CD4-positive, alpha-beta T cell (primary cell): ENCODE measurements around the gene UNC79. TPM values are rescaled to one million over a fixed set of nuclear protein-coding genes. Genes with fewer than 3 reads are reported as not detected.
"Not testable (repeated sequence)": the region's sequence is repeated elsewhere in the genome, so short reads cannot be mapped to it uniquely, and the experiment has no call there.

ENCODE experiments used
- ATAC-seq: fragments of 200-7000 bp; cut with Tn5 transposase; one replicate; pipeline ENCODE4 v1.10.0; 2022; ENCODE audit warnings: mild to moderate bottlenecking; ENCODE audit not compliant: poor library complexity
- CTCF ChIA-PET: fragments of 350-600 bp; sonication (Branson Sonifier 250); formaldehyde crosslinking; loops from one replicate; lab custom pipeline; 2021; ENCODE audit warnings: antibody characterized with exemption, inconsistent platforms; lab: Charles Lee
- POLR2A ChIA-PET: fragments of 350-600 bp; sonication (Branson Sonifier 250); formaldehyde crosslinking; loops from one replicate; lab custom pipeline; 2021; ENCODE audit warnings: antibody characterized with exemption, inconsistent platforms; lab: Charles Lee
- DNase-seq, 14 experiments: peaks; one replicate each; pipeline ENCODE4 v3.0.0-alpha.2; 2013 to 2020; ENCODE audit warnings: mixed read lengths in 2 of 14
- H3K27ac ChIP-seq, 2 donors: one replicate each; pipeline versions ENCODE4 v1.5.1 to v1.7.0; 2013; ENCODE audit warnings: low read length in 2 of 2, low read depth in 1 of 2, mild to moderate bottlenecking in 1 of 2
- H3K27me3 ChIP-seq, 2 experiments: 1 replicate in 1 of 2; 2 replicates in 1 of 2; pipeline versions ENCODE4 v1.6.1 to v1.7.0; 2013; ENCODE audit warnings: low read length in 2 of 2, control low read depth in 1 of 2, mild to moderate bottlenecking in 1 of 2, moderate library complexity in 1 of 2; ENCODE audit not compliant: insufficient read depth in 2 of 2, control insufficient read depth in 1 of 2
- H3K36me3 ChIP-seq: one replicate; pipeline ENCODE4 v1.6.1; 2013; ENCODE audit warnings: low read length, control low read depth; ENCODE audit not compliant: insufficient read depth
- H3K4me1 ChIP-seq: one replicate; pipeline ENCODE4 v1.6.1; 2013; ENCODE audit warnings: low read length, control low read depth; ENCODE audit not compliant: insufficient read depth
- H3K4me3 ChIP-seq: one replicate; pipeline ENCODE4 v1.5.1; 2013; ENCODE audit warnings: mild to moderate bottlenecking, low read length, moderate library complexity
- H3K9me3 ChIP-seq, 2 experiments: 1 replicate in 1 of 2; 2 replicates in 1 of 2; pipeline versions ENCODE4 v1.6.1 to v1.7.0; 2013; ENCODE audit warnings: low read length in 2 of 2, mild to moderate bottlenecking in 2 of 2, control low read depth in 1 of 2, moderate library complexity in 1 of 2; ENCODE audit not compliant: control insufficient read depth in 1 of 2, insufficient read depth in 1 of 2
- H3K27ac Mint-ChIP-seq: one replicate; pipeline ENCODE4 v1.8.0; 2020; ENCODE audit warnings: mixed read lengths
- H3K27me3 Mint-ChIP-seq: one replicate; pipeline ENCODE4 v1.8.0; 2021; ENCODE audit warnings: mixed read lengths
- H3K36me3 Mint-ChIP-seq: one replicate; pipeline ENCODE4 v1.8.0; 2021; ENCODE audit warnings: low read depth, mixed read lengths
- H3K4me1 Mint-ChIP-seq: one replicate; pipeline ENCODE4 v1.8.0; 2021; ENCODE audit warnings: low read depth, mixed read lengths
- H3K4me3 Mint-ChIP-seq: one replicate; pipeline ENCODE4 v1.8.0; 2020; ENCODE audit warnings: mild to moderate bottlenecking, mixed read lengths
- H3K9me3 Mint-ChIP-seq: one replicate; pipeline ENCODE4 v1.8.0; 2020; ENCODE audit warnings: mixed read lengths
- intact Hi-C, 2 experiments: fragments of 100-400 bp; cut with DNase I in 1 of 2; cut with micrococcal nuclease in 1 of 2; formaldehyde crosslinking; loops; one replicate each; pipeline versions ENCODE4 v1.15.1 to v1.9.0; 2023 to 2025; cut with DNase I, micrococcal nuclease
- total RNA-seq, 174 experiments: library from RNA in 2 of 174; stranded (reverse) in 2 of 174; gene quantifications; one replicate each; pipeline ENCODE4 v1.2.3 and lab custom pipeline; 2021 to 2026
- TF ChIP-seq, protein P1 (sequence below): fragments of 200-600 bp; IDR thresholded peaks from one replicate; pipeline ENCODE4 v1.8.0; 2022; ENCODE audit warnings: antibody characterized with exemption, mild to moderate bottlenecking

Gene UNC79
- total RNA-seq, 2 experiments from 2014 or later, result not detected

DNA sequence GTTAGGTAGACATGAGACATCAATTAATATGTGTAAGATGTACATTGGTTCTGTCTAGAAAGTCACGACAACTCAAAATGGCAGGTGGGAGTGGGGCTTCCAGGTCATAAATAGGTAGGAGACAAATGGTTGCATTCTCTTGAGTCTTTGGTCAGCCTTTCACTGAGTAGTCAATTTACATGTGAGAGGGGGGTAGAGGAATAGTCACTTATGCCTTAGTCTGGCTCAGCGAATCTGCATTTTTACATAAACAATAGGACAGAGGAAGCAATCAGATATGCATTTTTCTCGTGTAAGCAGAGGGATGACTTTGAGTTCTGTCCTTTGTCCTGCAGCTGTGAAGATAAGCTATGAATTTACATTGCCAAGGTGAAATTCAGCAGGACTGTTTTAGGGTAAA lies 27.8 kb upstream of the UNC79 start:
- peaks cover 42% of the 10 kb centered on the region for H3K27me3 Mint-ChIP-seq
- no peak overlapping the region for H3K4me3 ChIP-seq
- H3K4me1 ChIP-seq, result no peaks in the 10 kb centered on the region
- no peaks in the 10 kb centered on the region for H3K4me1 Mint-ChIP-seq
- ChIA-PET POLR2A (no interaction called here), CTCF (no interaction called here)
- H3K36me3 Mint-ChIP-seq, result no peaks in the 10 kb centered on the region
- TF ChIP-seq, protein P1, sequence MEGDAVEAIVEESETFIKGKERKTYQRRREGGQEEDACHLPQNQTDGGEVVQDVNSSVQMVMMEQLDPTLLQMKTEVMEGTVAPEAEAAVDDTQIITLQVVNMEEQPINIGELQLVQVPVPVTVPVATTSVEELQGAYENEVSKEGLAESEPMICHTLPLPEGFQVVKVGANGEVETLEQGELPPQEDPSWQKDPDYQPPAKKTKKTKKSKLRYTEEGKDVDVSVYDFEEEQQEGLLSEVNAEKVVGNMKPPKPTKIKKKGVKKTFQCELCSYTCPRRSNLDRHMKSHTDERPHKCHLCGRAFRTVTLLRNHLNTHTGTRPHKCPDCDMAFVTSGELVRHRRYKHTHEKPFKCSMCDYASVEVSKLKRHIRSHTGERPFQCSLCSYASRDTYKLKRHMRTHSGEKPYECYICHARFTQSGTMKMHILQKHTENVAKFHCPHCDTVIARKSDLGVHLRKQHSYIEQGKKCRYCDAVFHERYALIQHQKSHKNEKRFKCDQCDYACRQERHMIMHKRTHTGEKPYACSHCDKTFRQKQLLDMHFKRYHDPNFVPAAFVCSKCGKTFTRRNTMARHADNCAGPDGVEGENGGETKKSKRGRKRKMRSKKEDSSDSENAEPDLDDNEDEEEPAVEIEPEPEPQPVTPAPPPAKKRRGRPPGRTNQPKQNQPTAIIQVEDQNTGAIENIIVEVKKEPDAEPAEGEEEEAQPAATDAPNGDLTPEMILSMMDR, result no peak
- intact Hi-C loops, result no loop called here
- no peak overlapping the region for H3K27ac Mint-ChIP-seq
- ATAC-seq, result no peak
- no peak overlapping the region for H3K4me3 Mint-ChIP-seq
- H3K9me3 ChIP-seq, result no peaks in the 10 kb centered on the region
- H3K27me3 ChIP-seq, result peaks cover 0 to 12% of the 10 kb centered on the region in 2 experiments
- no peaks in the 10 kb centered on the region for H3K36me3 ChIP-seq
- no peak overlapping the region for H3K27ac ChIP-seq
- no peaks in the 10 kb centered on the region for H3K9me3 Mint-ChIP-seq
- DNase-seq, result no peak

- Histone ChIP-seq H3K36me3 (no peaks in the 10 kb centered on the region), H3K9me3 (peaks cover 0 to 4% of the 10 kb centered on the region in 2 experiments), H3K4me3 (no peak overlapping the region), H3K27me3 (no peaks in the 10 kb centered on the region), H3K4me1 (no peaks in the 10 kb centered on the region), H3K27ac (no peak overlapping the region)
- Mint-ChIP-seq H3K27ac (no peak overlapping the region), H3K9me3 (peaks cover 12% of the 10 kb centered on the region), H3K4me3 (no peak overlapping the region), H3K27me3 (no peaks in the 10 kb centered on the region), H3K4me1 (no peaks in the 10 kb centered on the region), H3K36me3 (no peaks in the 10 kb centered on the region)
- intact Hi-C loops, result no loop called here
- ChIA-PET CTCF (no interaction called here), POLR2A (no interaction called here)
- DNase-seq (no peak), ATAC-seq (no peak)
- TF ChIP-seq, protein P1, result no peak
Observed at GRCh38 chr14:93410021-93410420, 20.7 kb upstream of the UNC79 start.

- Mint-ChIP-seq H3K4me1 (no peaks in the 10 kb centered on the region), H3K27me3 (no peaks in the 10 kb centered on the region), H3K9me3 (peaks cover 12% of the 10 kb centered on the region), H3K27ac (no peak overlapping the region), H3K4me3 (no peak overlapping the region), H3K36me3 (no peaks in the 10 kb centered on the region)
- no peak overlapping the region for H3K27ac ChIP-seq
- no peaks in the 10 kb centered on the region for H3K36me3 ChIP-seq
- intact Hi-C loops, result no loop called here
- H3K4me3 ChIP-seq, result no peak overlapping the region
- H3K4me1 ChIP-seq, result no peaks in the 10 kb centered on the region
- TF ChIP-seq, protein P1, result no peak
- DNase-seq, result no peak
- ChIA-PET CTCF (no interaction called here), POLR2A (no interaction called here)
- H3K9me3 ChIP-seq, result peaks cover 0 to 4% of the 10 kb centered on the region in 2 experiments
- H3K27me3 ChIP-seq, result no peaks in the 10 kb centered on the region
- ATAC-seq, result no peak
Observed at GRCh38 chr14:93410893-93411292, 19.8 kb upstream of the UNC79 start.

DNA sequence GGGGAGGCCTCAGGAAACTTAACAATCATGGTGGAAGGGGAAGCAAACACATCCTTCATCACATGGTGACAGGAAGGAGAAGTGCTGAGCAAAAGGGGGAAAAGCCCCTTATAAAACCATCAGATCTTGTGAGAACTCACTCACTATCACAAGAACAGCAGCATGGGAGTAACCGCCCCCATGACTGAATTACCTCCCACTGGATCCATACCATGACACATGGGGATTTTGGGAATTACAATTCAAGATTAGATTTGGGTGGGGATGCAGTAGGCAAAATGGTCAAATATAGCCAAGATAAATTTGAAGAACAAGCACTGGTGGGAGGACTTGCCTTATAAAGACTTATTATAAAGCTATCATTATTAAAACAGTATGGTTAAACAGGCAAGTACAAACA lies 5.6 kb upstream of the UNC79 start:
- DNase-seq, ATAC-seq, POLR2A ChIA-PET, H3K36me3 Mint-ChIP-seq, H3K4me3 ChIP-seq, CTCF ChIA-PET, H3K27ac ChIP-seq, H3K27me3 ChIP-seq, intact Hi-C loops, H3K4me3 Mint-ChIP-seq, H3K27ac Mint-ChIP-seq, H3K36me3 ChIP-seq, H3K4me1 Mint-ChIP-seq, H3K4me1 ChIP-seq: not testable (repeated sequence)
- Mint-ChIP-seq H3K9me3 (peaks cover 18% of the 10 kb centered on the region), H3K27me3 (peaks cover 26% of the 10 kb centered on the region)
- peaks cover 4 to 22% of the 10 kb centered on the region in 2 experiments for H3K9me3 ChIP-seq
